ENCODE results near the gene ARL11. TPM values are rescaled to one million over a fixed set of nuclear protein-coding genes. Genes with fewer than 3 reads are reported as not detected.
"Not testable (repeated sequence)": the region's sequence is repeated elsewhere in the genome, so short reads cannot be mapped to it uniquely, and the experiment has no call there.

ARL11 gene
- polyA plus RNA-seq, 1 donor from 2014 or later, result 7.7 TPM

DNA sequence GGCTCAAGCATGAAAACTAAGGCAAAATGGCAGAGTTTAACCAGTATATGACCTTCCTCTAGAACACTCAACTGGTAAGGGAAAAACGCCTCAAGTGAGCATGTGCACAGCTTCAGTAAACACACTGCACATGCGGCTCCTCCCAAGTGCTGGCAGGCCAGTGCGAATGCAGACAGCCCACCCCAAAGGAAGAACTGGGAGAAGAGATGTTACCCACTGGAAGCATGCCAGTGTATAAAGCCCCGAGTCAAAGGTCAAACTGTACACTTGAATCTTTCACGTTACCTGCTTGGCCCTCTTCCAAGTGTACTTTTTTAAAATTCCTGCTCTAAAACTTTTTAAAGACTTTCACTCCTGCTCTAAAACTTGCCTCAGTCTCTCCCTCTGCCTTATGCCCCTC, 23.7 kb upstream of the ARL11 start:
- H3K4me3 Mint-ChIP-seq, result no peak overlapping the region
- H3K9me3 Mint-ChIP-seq, result no peaks in the 10 kb centered on the region
- no peaks in the 10 kb centered on the region for H3K36me3 Mint-ChIP-seq
- no peaks in the 10 kb centered on the region for H3K27me3 Mint-ChIP-seq
- no peak overlapping the region for H3K27ac Mint-ChIP-seq
- peaks cover 5 to 6% (median 6%) of the 10 kb centered on the region in 3 donors for H3K4me1 Mint-ChIP-seq

DNA sequence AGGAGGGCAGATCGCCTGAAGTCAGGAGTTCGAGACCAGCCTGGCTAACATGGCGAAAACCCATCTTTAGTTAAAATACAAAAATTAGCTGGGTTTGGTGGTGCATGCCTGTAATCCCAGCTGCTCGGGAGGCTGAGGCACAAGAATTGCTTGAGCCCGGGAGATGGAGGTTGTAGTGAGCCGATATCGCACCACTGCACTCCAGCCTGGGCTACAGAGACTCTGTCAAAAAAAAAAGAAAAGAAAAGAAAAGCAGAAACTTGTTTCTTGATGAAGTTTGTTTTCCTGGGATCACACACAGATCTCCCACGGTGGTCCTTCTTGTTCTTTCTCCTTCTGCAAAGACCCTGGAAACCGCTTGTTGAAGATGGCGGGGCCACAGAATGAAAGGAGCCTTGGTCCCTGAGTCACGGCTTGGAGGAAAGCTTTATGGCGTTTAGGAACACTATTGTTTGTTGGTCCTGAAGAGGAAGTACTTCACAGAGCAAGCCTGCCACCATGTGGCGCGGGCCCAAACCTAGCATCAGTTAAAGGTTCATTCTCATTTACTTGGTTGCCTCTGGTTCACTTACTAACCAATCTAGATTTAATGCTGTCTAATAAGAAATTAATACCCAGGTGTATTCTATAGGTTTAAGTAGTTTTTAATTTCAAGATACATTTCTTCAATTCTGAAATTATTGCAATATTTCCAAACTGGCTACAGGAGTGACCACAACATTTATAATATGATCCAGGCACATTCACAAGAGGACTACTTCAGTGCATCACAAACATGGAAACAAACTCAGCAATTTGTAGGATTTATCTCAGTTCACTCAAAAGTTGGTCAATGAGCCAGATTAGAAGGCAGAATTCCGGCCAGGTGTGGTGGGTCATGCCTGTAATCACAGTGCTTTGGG, 21.3 kb upstream of the ARL11 start:
- no peaks in the 10 kb centered on the region for H3K27me3 Mint-ChIP-seq
- H3K36me3 Mint-ChIP-seq, result no peaks in the 10 kb centered on the region
- peaks cover 0 to under 1% (median under 1%) of the 10 kb centered on the region in 3 donors for H3K9me3 Mint-ChIP-seq
- peak overlapping the region in 1 of 3 donors; percentile 15 for H3K27ac Mint-ChIP-seq
- peak overlapping the region; percentile 27 to 94 (median 84) for H3K4me3 Mint-ChIP-seq
- H3K4me1 Mint-ChIP-seq, result peaks cover 5 to 6% (median 6%) of the 10 kb centered on the region in 3 donors

DNA sequence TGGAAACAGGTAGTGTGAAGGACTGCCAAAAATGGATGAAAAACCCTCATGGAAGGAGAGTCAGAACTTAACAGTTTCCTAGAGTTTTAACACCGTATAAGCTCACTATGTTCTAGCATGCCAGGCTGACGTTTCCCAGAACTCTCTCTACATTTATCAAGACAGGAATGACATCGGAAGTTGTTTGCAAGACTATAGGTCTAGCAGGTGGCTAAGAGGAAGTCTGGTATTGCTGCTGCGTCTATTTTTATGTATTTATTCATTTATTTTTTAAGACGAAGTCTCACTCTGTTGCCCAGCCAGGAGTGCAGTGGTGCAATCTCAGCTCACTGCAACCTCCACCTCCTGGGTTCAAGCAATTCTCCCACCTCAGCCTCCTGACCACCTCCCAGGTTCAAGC, 20.5 kb upstream of the ARL11 start:
- Mint-ChIP-seq H3K36me3 (peaks cover 1% of the 10 kb centered on the region), H3K4me1 (peaks cover 5 to 6% (median 6%) of the 10 kb centered on the region in 3 donors), H3K9me3 (peaks cover 0 to 4% (median 4%) of the 10 kb centered on the region in 3 donors), H3K4me3 (peak overlapping the region in 1 of 4 donors; percentile 17), H3K27me3 (no peaks in the 10 kb centered on the region), H3K27ac (no peak overlapping the region)

DNA sequence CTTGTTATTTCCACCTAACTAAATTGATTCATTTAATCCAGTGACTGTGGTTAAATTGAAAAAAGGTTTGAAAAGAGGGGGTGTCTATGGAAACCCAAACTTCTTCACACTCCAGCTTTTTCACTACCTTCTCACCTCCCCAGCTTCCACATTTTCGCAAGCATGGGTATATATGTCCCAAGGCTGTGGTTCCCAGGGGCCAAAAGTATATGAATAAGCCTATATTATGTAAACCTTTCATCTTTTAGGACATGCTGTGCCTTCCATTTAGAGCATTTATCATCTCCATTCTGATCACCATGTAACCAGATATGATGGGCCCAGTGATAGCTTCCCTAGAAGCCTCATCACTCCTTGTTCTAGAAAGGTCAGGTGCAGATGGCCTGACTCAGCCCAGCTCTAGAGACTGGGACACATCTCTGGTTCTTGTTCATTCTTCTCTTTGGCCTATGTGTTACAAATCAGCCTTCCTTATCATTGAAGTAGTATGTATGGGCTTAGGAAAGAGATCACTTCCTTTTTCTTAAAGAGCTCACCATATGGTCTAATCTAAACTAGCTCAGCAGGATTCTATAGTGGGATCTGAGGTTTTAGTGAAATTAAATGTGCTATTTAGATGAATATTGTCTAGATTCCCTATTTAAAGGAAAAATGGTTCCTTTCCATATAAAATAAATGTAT, 19.5 kb upstream of the ARL11 start:
- no peak overlapping the region for H3K27ac Mint-ChIP-seq
- no peaks in the 10 kb centered on the region for H3K27me3 Mint-ChIP-seq
- H3K4me3 Mint-ChIP-seq, result no peak overlapping the region
- peaks cover 1% of the 10 kb centered on the region for H3K36me3 Mint-ChIP-seq
- peaks cover 0 to 4% (median 4%) of the 10 kb centered on the region in 3 donors for H3K9me3 Mint-ChIP-seq
- H3K4me1 Mint-ChIP-seq, result peaks cover 5 to 6% (median 6%) of the 10 kb centered on the region in 3 donors

DNA sequence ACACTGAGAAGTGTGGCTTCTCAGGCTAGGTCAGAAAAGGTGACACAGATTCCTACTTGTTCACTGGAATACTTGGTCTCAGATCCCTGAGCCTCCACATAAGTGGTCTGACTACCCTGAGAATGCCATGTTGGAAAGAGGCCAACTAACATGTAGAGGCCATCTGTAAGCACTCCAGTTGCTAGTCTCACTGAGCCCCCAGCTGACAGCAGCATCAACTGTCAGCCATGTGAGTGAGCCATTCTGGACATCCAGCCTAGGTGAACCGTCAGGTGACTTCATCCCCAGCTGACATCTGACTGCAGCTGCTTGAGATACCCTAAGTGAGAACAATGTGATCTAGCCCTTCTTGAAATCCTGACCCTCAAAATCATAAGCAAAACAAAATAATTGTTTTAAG, 18.1 kb upstream of the ARL11 start:
- Mint-ChIP-seq H3K9me3 (peaks cover 0 to 4% (median 4%) of the 10 kb centered on the region in 3 donors), H3K27me3 (no peaks in the 10 kb centered on the region), H3K4me3 (no peak overlapping the region), H3K36me3 (peaks cover 1% of the 10 kb centered on the region), H3K4me1 (peaks cover 5 to 6% (median 6%) of the 10 kb centered on the region in 3 donors), H3K27ac (no peak overlapping the region)

DNA sequence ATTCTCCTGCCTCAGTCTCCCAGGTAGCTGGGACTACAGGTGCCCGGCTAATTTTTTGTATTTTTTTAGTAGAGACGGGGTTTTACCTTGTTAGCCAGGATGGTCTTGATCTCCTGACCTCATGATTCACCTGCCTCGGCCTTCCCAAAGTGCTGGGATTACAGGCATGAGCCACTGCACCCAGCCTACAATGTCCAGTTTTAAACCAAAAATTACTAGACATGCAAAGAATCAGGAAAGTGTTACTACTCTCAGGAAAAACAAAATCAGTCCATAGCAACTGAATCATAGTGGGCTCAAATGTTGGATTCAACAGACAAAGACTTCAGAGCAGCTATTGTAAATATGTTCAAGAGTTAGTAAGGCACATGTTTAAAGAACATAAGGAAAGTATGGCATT, 16.3 kb upstream of the ARL11 start:
- not testable (repeated sequence) for H3K4me1 Mint-ChIP-seq, H3K36me3 Mint-ChIP-seq, H3K4me3 Mint-ChIP-seq, H3K9me3 Mint-ChIP-seq, H3K27me3 Mint-ChIP-seq, H3K27ac Mint-ChIP-seq

DNA sequence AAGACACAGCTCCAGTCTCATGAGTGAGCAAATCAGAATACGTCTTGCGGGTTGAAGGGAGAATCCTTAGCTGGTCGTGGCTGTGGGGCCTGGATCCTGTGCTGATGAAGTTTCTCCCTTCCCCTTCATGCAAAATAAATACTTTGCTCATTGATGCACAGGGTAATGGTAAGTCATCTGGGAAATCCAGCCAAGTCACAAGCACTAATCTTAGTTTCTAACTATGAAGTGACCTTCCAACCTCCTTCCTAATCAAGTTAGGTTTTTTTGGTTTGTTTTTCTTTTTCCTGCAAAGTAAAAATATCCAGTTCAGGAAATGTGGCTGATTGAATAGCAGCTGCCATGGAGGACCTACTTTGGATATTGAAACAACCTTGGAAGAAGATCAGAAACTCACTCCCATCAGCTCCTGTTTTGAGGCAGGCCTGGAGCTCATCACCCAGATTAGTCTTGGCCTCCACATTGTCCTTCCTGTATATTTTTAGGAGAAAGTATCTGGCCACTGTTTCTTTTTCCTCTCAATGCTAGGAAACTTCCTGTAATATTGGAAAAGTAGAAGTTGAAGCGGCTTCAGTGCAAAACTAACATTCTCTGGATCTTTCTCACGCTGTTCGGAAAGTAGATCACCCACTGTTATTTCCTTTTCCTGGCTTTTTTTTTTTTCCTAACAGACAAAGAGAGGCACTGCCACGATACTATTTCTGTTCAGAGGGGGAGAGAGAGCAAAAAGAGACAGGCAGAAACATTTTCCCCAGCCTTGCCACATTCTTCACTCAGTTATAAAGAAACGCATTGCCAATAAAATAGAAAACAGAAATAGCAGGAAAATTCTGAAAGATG, 12.3 kb upstream of the ARL11 start:
- Mint-ChIP-seq H3K27ac (no peak overlapping the region), H3K9me3 (peaks cover 0 to 4% (median 4%) of the 10 kb centered on the region in 3 donors), H3K27me3 (no peaks in the 10 kb centered on the region), H3K4me3 (no peak overlapping the region), H3K36me3 (peaks cover 1% of the 10 kb centered on the region), H3K4me1 (peaks cover 0 to 4% (median 4%) of the 10 kb centered on the region in 3 donors)

DNA sequence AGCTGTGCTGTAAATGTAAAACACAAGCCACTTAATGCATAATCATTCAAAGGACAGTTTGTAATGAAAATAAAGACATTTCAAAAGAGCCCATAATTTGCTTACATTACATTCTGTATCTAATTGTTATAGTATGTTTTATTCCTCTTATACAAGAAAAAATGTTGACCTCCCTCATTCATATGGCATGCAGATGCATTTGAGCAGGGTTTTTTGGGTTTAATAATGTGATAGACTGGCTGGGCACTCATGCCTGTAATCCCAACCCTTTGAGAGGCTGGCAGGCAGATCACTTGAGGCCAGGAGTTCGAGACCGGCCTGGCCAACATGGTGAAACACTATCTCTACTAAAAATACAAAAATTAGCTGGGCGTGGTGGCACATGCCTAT, 11.6 kb upstream of the ARL11 start:
- no peaks in the 10 kb centered on the region for H3K27me3 Mint-ChIP-seq
- peak overlapping the region in 1 of 3 donors; percentile 14 for H3K27ac Mint-ChIP-seq
- peaks cover 0 to 4% (median 4%) of the 10 kb centered on the region in 3 donors for H3K4me1 Mint-ChIP-seq
- H3K4me3 Mint-ChIP-seq, result no peak overlapping the region
- peaks cover 1% of the 10 kb centered on the region for H3K36me3 Mint-ChIP-seq
- H3K9me3 Mint-ChIP-seq, result peaks cover 0 to 4% (median 4%) of the 10 kb centered on the region in 3 donors

DNA sequence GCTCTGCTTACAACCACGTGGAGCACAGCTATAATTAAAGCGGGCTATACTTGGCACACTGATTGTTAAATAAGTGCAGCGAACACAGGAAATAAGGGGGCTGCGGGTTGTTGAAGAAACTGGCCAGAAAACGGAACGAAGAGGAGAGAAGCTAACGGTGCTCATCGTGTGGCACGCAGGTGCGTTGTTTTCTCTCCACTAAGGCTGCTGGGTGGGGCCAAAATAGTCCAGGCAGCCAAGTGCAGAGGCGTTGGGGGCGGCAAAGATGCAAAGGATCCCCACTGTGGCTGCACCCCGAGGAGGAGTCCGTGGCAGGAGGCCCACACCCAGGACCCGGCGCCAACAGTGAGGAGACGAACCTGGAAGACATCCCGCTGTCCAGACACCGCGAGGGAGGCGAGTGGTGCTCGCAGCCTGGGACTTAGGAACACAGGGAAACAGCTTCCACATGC, 8.1 kb upstream of the ARL11 start:
- Mint-ChIP-seq H3K36me3 (no peaks in the 10 kb centered on the region), H3K9me3 (no peaks in the 10 kb centered on the region), H3K27ac (peak overlapping the region in 1 of 3 donors; percentile 6), H3K4me3 (peak overlapping the region in 3 of 4 donors; percentile 53 to 94 (median 91)), H3K4me1 (peaks cover 0 to 4% (median 4%) of the 10 kb centered on the region in 3 donors), H3K27me3 (no peaks in the 10 kb centered on the region)

DNA sequence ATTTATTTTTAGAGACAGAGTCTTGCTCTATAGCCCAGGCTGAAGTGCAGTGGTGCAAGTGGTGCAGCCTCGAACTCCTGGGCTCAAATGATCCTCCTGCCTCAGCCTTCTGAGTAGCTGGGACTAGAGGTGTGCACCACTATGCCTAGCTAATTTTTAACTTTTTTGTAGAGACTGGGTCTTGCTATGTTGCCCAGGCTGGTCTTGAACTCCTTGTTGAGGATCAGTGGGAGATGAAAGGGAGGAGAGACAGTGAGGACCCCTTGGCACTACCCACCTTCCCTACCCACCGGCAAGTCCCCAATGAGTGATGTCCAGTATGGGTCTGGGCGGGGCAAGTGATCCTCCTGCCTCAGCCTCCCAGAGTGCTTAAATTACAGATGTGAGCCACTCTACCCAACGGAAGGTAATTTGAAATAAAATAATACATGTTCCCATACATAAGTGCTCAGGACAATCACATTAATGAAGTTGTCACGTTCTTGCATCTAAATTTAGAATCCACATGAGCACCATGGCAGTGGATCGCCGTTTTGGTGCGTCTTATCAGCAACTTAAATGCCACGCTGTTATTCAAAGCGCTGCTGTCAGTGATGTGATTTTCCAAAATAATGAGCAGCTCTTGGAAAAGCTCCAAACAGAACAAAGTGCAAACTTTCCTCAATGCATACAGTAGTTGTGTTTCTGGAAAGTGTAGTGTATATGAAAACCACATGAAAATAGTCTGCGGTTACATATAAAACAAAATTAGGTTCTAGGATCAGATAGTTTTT, 5.9 kb upstream of the ARL11 start:
- H3K9me3 Mint-ChIP-seq, result no peaks in the 10 kb centered on the region
- H3K27ac Mint-ChIP-seq, result peak overlapping the region in 1 of 3 donors; percentile 21
- no peaks in the 10 kb centered on the region for H3K36me3 Mint-ChIP-seq
- H3K4me1 Mint-ChIP-seq, result peaks cover 0 to 4% (median 4%) of the 10 kb centered on the region in 3 donors
- H3K27me3 Mint-ChIP-seq, result no peaks in the 10 kb centered on the region
- no peak overlapping the region for H3K4me3 Mint-ChIP-seq

DNA sequence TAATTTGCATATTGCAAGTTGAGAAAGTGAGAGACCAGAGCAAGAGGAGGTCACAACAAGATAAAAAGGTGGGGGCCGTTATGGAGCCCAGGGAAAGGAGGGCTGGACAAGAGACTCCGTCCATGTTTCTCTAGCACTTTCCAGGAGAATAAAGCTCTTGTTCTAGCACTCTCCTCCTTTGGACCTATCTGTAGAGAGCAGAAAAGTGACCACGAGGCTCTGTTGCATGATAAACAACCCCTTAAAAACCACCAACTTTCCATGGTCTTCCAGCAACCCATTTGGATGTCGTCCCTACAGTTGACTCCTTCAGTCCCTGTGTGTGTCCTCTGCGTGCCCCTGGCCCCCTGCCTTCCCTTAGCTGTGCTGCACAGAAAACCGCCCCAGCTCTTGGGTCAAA, 4.1 kb upstream of the ARL11 start:
- H3K4me3 Mint-ChIP-seq, result peak overlapping the region in 1 of 4 donors; percentile 63
- no peaks in the 10 kb centered on the region for H3K9me3 Mint-ChIP-seq
- no peak overlapping the region for H3K27ac Mint-ChIP-seq
- H3K36me3 Mint-ChIP-seq, result no peaks in the 10 kb centered on the region
- H3K27me3 Mint-ChIP-seq, result no peaks in the 10 kb centered on the region
- H3K4me1 Mint-ChIP-seq, result peaks cover 10 to 11% (median 11%) of the 10 kb centered on the region in 3 donors

DNA sequence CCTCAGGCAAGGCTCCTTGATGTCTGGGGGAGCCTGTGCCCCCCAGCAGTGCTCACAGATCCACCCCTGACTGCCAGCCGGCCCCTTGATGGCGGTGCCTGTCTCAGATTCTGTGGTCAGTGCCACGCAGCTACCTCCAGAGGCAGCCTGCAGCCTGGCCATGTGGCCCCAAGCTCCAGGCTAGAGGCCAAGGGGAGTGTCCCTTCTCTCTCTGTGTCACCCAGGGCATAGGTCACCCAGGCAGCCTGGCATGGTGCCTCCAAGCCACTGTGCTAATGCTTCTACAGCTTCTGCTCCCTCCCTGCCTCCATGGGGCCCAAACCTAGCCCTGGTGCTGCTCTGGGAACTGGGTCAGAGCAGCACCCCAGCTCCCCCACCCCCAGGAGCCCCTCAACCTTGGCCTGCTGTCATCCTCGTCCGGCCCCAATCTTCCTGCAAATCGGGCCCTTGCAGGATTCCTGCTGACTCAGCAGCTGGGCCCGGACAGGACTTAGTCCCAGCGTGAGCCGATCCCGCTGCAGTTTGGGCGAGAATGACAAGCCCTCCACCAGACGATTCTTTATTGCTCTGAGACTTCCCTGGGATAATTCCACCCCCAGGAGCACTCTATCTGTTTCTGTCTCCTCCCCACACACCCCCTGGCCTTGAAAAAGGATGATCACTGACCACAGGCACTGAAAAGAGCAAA, 2.8 kb upstream of the ARL11 start:
- no peak overlapping the region for H3K27ac Mint-ChIP-seq
- H3K36me3 Mint-ChIP-seq, result no peaks in the 10 kb centered on the region
- H3K27me3 Mint-ChIP-seq, result no peaks in the 10 kb centered on the region
- H3K4me3 Mint-ChIP-seq, result no peak overlapping the region
- H3K4me1 Mint-ChIP-seq, result peaks cover 10 to 14% (median 14%) of the 10 kb centered on the region in 3 donors
- H3K9me3 Mint-ChIP-seq, result no peaks in the 10 kb centered on the region

DNA sequence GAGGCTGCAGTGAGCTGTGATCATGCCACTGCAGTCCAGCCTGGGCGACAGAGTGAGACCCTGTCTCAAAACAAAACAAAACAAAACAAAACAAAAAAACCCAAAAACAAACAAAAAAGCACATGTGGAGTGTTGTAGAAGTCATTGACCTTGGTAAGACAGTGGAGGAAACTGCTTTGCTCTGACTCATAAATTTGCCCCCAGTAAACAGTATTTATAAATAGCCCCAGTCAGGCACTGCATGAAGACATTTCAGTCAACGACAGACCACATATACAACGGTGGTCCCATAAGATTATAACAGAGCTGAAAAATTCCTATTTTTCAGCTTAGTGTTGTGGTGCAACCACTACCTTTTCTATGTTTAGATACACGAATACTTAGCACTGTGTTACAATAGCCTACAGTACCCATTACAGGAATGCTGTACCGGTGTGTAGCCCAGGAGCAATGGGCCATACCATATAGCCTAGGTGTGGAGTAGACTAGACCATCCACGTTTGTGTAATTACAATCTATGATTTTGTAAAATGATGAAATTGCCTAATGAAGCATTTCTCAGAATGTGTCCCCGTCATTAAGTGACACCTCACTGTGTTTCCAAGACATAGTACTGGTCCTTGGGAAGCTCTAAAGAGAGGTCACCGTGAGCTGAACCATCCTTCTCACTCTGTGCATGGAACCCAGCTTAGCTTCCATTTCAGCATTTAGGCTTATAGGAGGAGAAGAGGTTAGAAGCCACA, 1.1 kb downstream of the ARL11 start:
- no peaks in the 10 kb centered on the region for H3K27me3 Mint-ChIP-seq
- H3K36me3 Mint-ChIP-seq, result no peaks in the 10 kb centered on the region
- H3K9me3 Mint-ChIP-seq, result no peaks in the 10 kb centered on the region
- H3K27ac Mint-ChIP-seq, result peak overlapping the region in 2 of 3 donors; percentile 60 to 96
- H3K4me3 Mint-ChIP-seq, result peak overlapping the region; percentile 95 to 99 (median 96)
- H3K4me1 Mint-ChIP-seq, result peaks cover 16 to 25% (median 16%) of the 10 kb centered on the region in 3 donors

Measured in IgD-negative memory B cell (primary cell).